IgD-negative memory B cell (primary cell): ENCODE results near the gene ERCC3. TPM values are rescaled to one million over a fixed set of nuclear protein-coding genes. Genes with fewer than 3 reads are reported as not detected.

Experiments used
- H3K27ac Mint-ChIP-seq, 3 donors: one replicate each; pipeline ENCODE4 v1.8.0; 2020 to 2022; ENCODE audit warnings: mild to moderate bottlenecking in 3 of 3, mixed read lengths in 3 of 3, moderate library complexity in 1 of 3
- H3K27me3 Mint-ChIP-seq: one replicate; pipeline ENCODE4 v1.8.0; 2021; ENCODE audit warnings: mixed read lengths
- H3K36me3 Mint-ChIP-seq: one replicate; pipeline ENCODE4 v1.8.0; 2020; ENCODE audit warnings: mild to moderate bottlenecking, mixed read lengths
- H3K4me1 Mint-ChIP-seq, 3 donors: one replicate each; pipeline ENCODE4 v1.8.0; 2020 to 2022; ENCODE audit warnings: mixed read lengths in 3 of 3, mild to moderate bottlenecking in 1 of 3
- H3K4me3 Mint-ChIP-seq, 4 donors: one replicate each; pipeline ENCODE4 v1.8.0; 2020 to 2022; ENCODE audit warnings: mild to moderate bottlenecking in 4 of 4, mixed read lengths in 4 of 4, moderate library complexity in 3 of 4
- H3K9me3 Mint-ChIP-seq, 3 donors: one replicate each; pipeline ENCODE4 v1.8.0; 2020 to 2021; ENCODE audit warnings: mixed read lengths in 3 of 3, mild to moderate bottlenecking in 1 of 3
- polyA plus RNA-seq: library from polyadenylated mRNA; unstranded; fragments of 300-500 nt; fragmentation: Illumina TruSeq; gene quantifications from one replicate; pipeline ENCODE4 v1.2.3, GENCODE V29; 2021

The ERCC3 gene
- 24.7 TPM for polyA plus RNA-seq

GRCh38 chr2:127293748-127294562 lies at the start of gene ERCC3:
Gene ERCC3 (minus strand): TSS chr2:127294144. CDS start chr2:127294081, 63 bp downstream.
- H3K27ac Mint-ChIP-seq: peak within 1 kb of the TSS; percentile 94 to 97 (median 96)

GRCh38 chr2:127343277-127343676 lies 49.3 kb upstream of the ERCC3 start:
- peaks cover 8% of the 10 kb centered on the region for H3K36me3 Mint-ChIP-seq
- peaks cover 36 to 38% (median 38%) of the 10 kb centered on the region in 3 donors for H3K4me1 Mint-ChIP-seq
- H3K27ac Mint-ChIP-seq: no peak overlapping the region
- no peaks in the 10 kb centered on the region for H3K9me3 Mint-ChIP-seq
- H3K4me3 Mint-ChIP-seq: no peak overlapping the region
- no peaks in the 10 kb centered on the region for H3K27me3 Mint-ChIP-seq

More at GRCh38 chr2:127293748-127294562, at the start of gene ERCC3:
- Mint-ChIP-seq H3K9me3 (no peaks in the 10 kb centered on the region), H3K27me3 (no peaks in the 10 kb centered on the region), H3K36me3 (peaks cover 5% of the 10 kb centered on the region), H3K4me3 (peak within 1 kb of the TSS; percentile 98 to 100 (median 100)), H3K4me1 (peaks cover 11 to 27% (median 22%) of the 10 kb centered on the region in 3 donors)

GRCh38 chr2:127342101-127342500 lies 48.2 kb upstream of the ERCC3 start:
- no peaks in the 10 kb centered on the region for H3K27me3 Mint-ChIP-seq
- H3K4me3 Mint-ChIP-seq: no peak overlapping the region
- peaks cover 8% of the 10 kb centered on the region for H3K36me3 Mint-ChIP-seq
- peaks cover 27 to 29% (median 28%) of the 10 kb centered on the region in 3 donors for H3K4me1 Mint-ChIP-seq
- H3K9me3 Mint-ChIP-seq: no peaks in the 10 kb centered on the region
- H3K27ac Mint-ChIP-seq: no peak overlapping the region

GRCh38 chr2:127332335-127332734 lies 38.4 kb upstream of the ERCC3 start:
- Mint-ChIP-seq H3K36me3 (peaks cover 4% of the 10 kb centered on the region), H3K27ac (peak overlapping the region in 1 of 3 donors; percentile 28), H3K27me3 (no peaks in the 10 kb centered on the region)

GRCh38 chr2:127330753-127331152 lies 36.8 kb upstream of the ERCC3 start:
- Mint-ChIP-seq H3K27ac (no peak overlapping the region), H3K36me3 (peaks cover 4% of the 10 kb centered on the region), H3K4me3 (no peak overlapping the region), H3K27me3 (no peaks in the 10 kb centered on the region), H3K4me1 (peaks cover 0 to 5% (median 4%) of the 10 kb centered on the region in 3 donors), H3K9me3 (no peaks in the 10 kb centered on the region)

More at GRCh38 chr2:127332335-127332734, 38.4 kb upstream of the ERCC3 start:
- Mint-ChIP-seq H3K4me3 (no peak overlapping the region), H3K4me1 (peaks cover 0 to 5% (median 4%) of the 10 kb centered on the region in 3 donors), H3K9me3 (no peaks in the 10 kb centered on the region)

- no peaks in the 10 kb centered on the region for H3K27me3 Mint-ChIP-seq
- H3K27ac Mint-ChIP-seq: no peak overlapping the region
- H3K4me1 Mint-ChIP-seq: peaks cover 0 to 3% (median 0%) of the 10 kb centered on the region in 3 donors
- no peak overlapping the region for H3K4me3 Mint-ChIP-seq
- H3K36me3 Mint-ChIP-seq: peaks cover 6% of the 10 kb centered on the region
- H3K9me3 Mint-ChIP-seq: no peaks in the 10 kb centered on the region
These were observed 32.5 kb upstream of the ERCC3 start for GRCh38 chr2:127326289-127326945.

- Mint-ChIP-seq H3K36me3 (peaks cover 13% of the 10 kb centered on the region), H3K27me3 (no peaks in the 10 kb centered on the region), H3K9me3 (peaks cover 2 to 7% (median 6%) of the 10 kb centered on the region in 3 donors)
These were observed 30.7 kb upstream of the ERCC3 start for GRCh38 chr2:127324635-127325034.

GRCh38 chr2:127321303-127321702 lies 27.4 kb upstream of the ERCC3 start:
- H3K4me3 Mint-ChIP-seq: peak overlapping the region in 1 of 4 donors; percentile 32
- peaks cover 16% of the 10 kb centered on the region for H3K36me3 Mint-ChIP-seq
- H3K27ac Mint-ChIP-seq: no peak overlapping the region
- H3K27me3 Mint-ChIP-seq: no peaks in the 10 kb centered on the region
- peaks cover 2 to 7% (median 6%) of the 10 kb centered on the region in 3 donors for H3K9me3 Mint-ChIP-seq
- peaks cover 0 to 7% (median 0%) of the 10 kb centered on the region in 3 donors for H3K4me1 Mint-ChIP-seq

More at GRCh38 chr2:127324635-127325034, 30.7 kb upstream of the ERCC3 start:
- no peak overlapping the region for H3K4me3 Mint-ChIP-seq
- peaks cover 0 to 4% (median 0%) of the 10 kb centered on the region in 3 donors for H3K4me1 Mint-ChIP-seq
- no peak overlapping the region for H3K27ac Mint-ChIP-seq

- Mint-ChIP-seq H3K27me3 (no peaks in the 10 kb centered on the region), H3K36me3 (peaks cover 16% of the 10 kb centered on the region), H3K9me3 (peaks cover 2 to 7% (median 6%) of the 10 kb centered on the region in 3 donors), H3K4me1 (peaks cover 0 to 7% (median 0%) of the 10 kb centered on the region in 3 donors), H3K4me3 (no peak overlapping the region), H3K27ac (peak overlapping the region in 1 of 3 donors; percentile 6)
These were observed 26.8 kb upstream of the ERCC3 start for GRCh38 chr2:127320586-127321275.

- peaks cover 16% of the 10 kb centered on the region for H3K36me3 Mint-ChIP-seq
- peaks cover 2 to 7% (median 6%) of the 10 kb centered on the region in 3 donors for H3K9me3 Mint-ChIP-seq
- no peaks in the 10 kb centered on the region for H3K27me3 Mint-ChIP-seq
- peaks cover 0 to 7% (median 0%) of the 10 kb centered on the region in 3 donors for H3K4me1 Mint-ChIP-seq
- H3K27ac Mint-ChIP-seq: peak overlapping the region in 1 of 3 donors; percentile 6
- H3K4me3 Mint-ChIP-seq: peak overlapping the region in 1 of 4 donors; percentile 11
These were observed 26.1 kb upstream of the ERCC3 start for GRCh38 chr2:127320067-127320466.

- no peaks in the 10 kb centered on the region for H3K9me3 Mint-ChIP-seq
- H3K27ac Mint-ChIP-seq: no peak overlapping the region
- peaks cover 16 to 20% (median 16%) of the 10 kb centered on the region in 3 donors for H3K4me1 Mint-ChIP-seq
- H3K36me3 Mint-ChIP-seq: peaks cover 15% of the 10 kb centered on the region
- H3K4me3 Mint-ChIP-seq: peak overlapping the region in 2 of 4 donors; percentile 41 to 49
- no peaks in the 10 kb centered on the region for H3K27me3 Mint-ChIP-seq
These were observed 20.4 kb upstream of the ERCC3 start for GRCh38 chr2:127314193-127314988.

GRCh38 chr2:127313406-127313805 lies 19.5 kb upstream of the ERCC3 start:
- Mint-ChIP-seq H3K9me3 (no peaks in the 10 kb centered on the region), H3K27ac (peak overlapping the region in 2 of 3 donors; percentile 1 to 63), H3K27me3 (no peaks in the 10 kb centered on the region), H3K36me3 (peaks cover 15% of the 10 kb centered on the region), H3K4me1 (peaks cover 16 to 18% (median 16%) of the 10 kb centered on the region in 3 donors), H3K4me3 (peak overlapping the region in 1 of 4 donors; percentile 34)

GRCh38 chr2:127310980-127311379 lies 17.0 kb upstream of the ERCC3 start:
- Mint-ChIP-seq H3K27me3 (no peaks in the 10 kb centered on the region), H3K4me1 (peaks cover 19 to 24% (median 23%) of the 10 kb centered on the region in 3 donors), H3K4me3 (no peak overlapping the region), H3K36me3 (peaks cover 13% of the 10 kb centered on the region), H3K27ac (no peak overlapping the region), H3K9me3 (no peaks in the 10 kb centered on the region)

- Mint-ChIP-seq H3K36me3 (peaks cover 11% of the 10 kb centered on the region), H3K27me3 (no peaks in the 10 kb centered on the region), H3K4me3 (no peak overlapping the region), H3K9me3 (no peaks in the 10 kb centered on the region), H3K4me1 (peaks cover 21 to 27% (median 25%) of the 10 kb centered on the region in 3 donors), H3K27ac (no peak overlapping the region)
These were observed 15.5 kb upstream of the ERCC3 start for GRCh38 chr2:127309468-127309867.
